K562 (cell line): ENCODE data around the gene DNAH3. TPM values are rescaled to one million over a fixed set of nuclear protein-coding genes. Genes with fewer than 3 reads are reported as not detected.

Experiments used
- BRD9 ChIP-seq: fragments of 450-650 bp; IDR thresholded peaks from 2 replicates; pipeline ENCODE4 v1.6.1; 2018; ENCODE audit warnings: low read depth; ENCODE audit not compliant: partially characterized antibody
- CBX8 ChIP-seq: fragments of 200-600 bp; sonication (generic); IDR thresholded peaks from 2 replicates; pipeline ENCODE4 v1.6.1; 2012; ENCODE audit warnings: borderline replicate concordance, mixed run types, low read depth, mild to moderate bottlenecking, moderate library complexity, mixed read lengths, low read length, control low read depth, inconsistent platforms; ENCODE audit not compliant: poor library complexity, severe bottlenecking; ENCODE audit errors: extremely low read depth
- CHAMP1 ChIP-seq: fragments of 450-650 bp; IDR thresholded peaks from 2 replicates; pipeline ENCODE4 v1.6.1; 2016; ENCODE audit warnings: mild to moderate bottlenecking
- DEAF1 ChIP-seq: fragments of 450-650 bp; formaldehyde crosslinking; IDR thresholded peaks from 2 replicates; pipeline ENCODE4 v1.4.0; 2020; ENCODE audit warnings: mild to moderate bottlenecking, moderate library complexity
- E4F1 ChIP-seq: fragments of 250-450 bp; sonication (Bioruptor Pico); IDR thresholded peaks from 2 replicates; pipeline ENCODE4 v1.5.0; 2021; ENCODE audit warnings: mild to moderate bottlenecking, borderline replicate concordance
- EP400 ChIP-seq: fragments of 450-650 bp; IDR thresholded peaks from 2 replicates; pipeline ENCODE4 v1.6.1; 2017; ENCODE audit warnings: antibody characterized with exemption, mild to moderate bottlenecking, moderate library complexity
- FOXK2 ChIP-seq, 2 experiments: fragments of 450-650 bp; IDR thresholded peaks in 1 of 2; conservative IDR thresholded peaks in 1 of 2; 2 replicates each; pipeline ENCODE4 v1.6.1; 2016; ENCODE audit warnings: low read depth in 2 of 2, mild to moderate bottlenecking in 1 of 2
- HDAC2 ChIP-seq: fragments of 450-650 bp; IDR thresholded peaks from 2 replicates; pipeline ENCODE4 v1.6.1; 2016; ENCODE audit warnings: mild to moderate bottlenecking
- MEIS2 ChIP-seq: fragments of 450-650 bp; IDR thresholded peaks from 2 replicates; pipeline ENCODE4 v1.6.1; 2014; ENCODE audit warnings: mild to moderate bottlenecking; ENCODE audit not compliant: partially characterized antibody
- NCOA6 ChIP-seq: fragments of 450-650 bp; IDR thresholded peaks from 2 replicates; pipeline ENCODE4 v1.6.1; 2017; ENCODE audit warnings: mild to moderate bottlenecking
- PHF20 ChIP-seq: fragments of 450-650 bp; IDR thresholded peaks from 2 replicates; pipeline ENCODE4 v1.6.1; 2018; ENCODE audit not compliant: partially characterized antibody
- RBM15 ChIP-seq: fragments of 200-400 bp; formaldehyde crosslinking; IDR thresholded peaks from 2 replicates; pipeline ENCODE4 v1.6.1; 2018; ENCODE audit warnings: mild to moderate bottlenecking, low read length, moderate library complexity; ENCODE audit not compliant: insufficient read depth
- RFX7 ChIP-seq: fragments of 250-450 bp; sonication (Bioruptor Pico); IDR thresholded peaks from 2 replicates; pipeline ENCODE4 v1.5.1; 2021; ENCODE audit warnings: mild to moderate bottlenecking
- RHOXF2B ChIP-seq: fragments of 250-450 bp; sonication (Bioruptor Pico); conservative IDR thresholded peaks from 2 replicates; pipeline ENCODE4 v1.5.1; 2021
- RNF2 ChIP-seq: sonication (generic); IDR thresholded peaks from 2 replicates; pipeline ENCODE4 v1.6.1; 2016
- SMARCA5 ChIP-seq: fragments of 450-650 bp; IDR thresholded peaks from 2 replicates; pipeline ENCODE4 v1.6.1; 2016
- TCFL5 ChIP-seq: fragments of 250-450 bp; sonication (Bioruptor Pico); conservative IDR thresholded peaks from 2 replicates; pipeline ENCODE4 v1.6.1; 2021; ENCODE audit warnings: mild to moderate bottlenecking, moderate library complexity, matching md5 sums
- TSC22D4 ChIP-seq: fragments of 450-650 bp; IDR thresholded peaks from 2 replicates; pipeline ENCODE4 v1.6.1; 2016; ENCODE audit warnings: missing genetic modification characterization, missing biosample characterization, control low read depth
- WHSC1 ChIP-seq: IDR thresholded peaks from one replicate; pipeline ENCODE4 v1.6.1; 2012; ENCODE audit warnings: low read length, control low read depth, inconsistent platforms
- YY1 ChIP-seq, 3 experiments: IDR thresholded peaks; 2 replicates each; pipeline ENCODE4 v1.6.1; 2011; ENCODE audit warnings: low read length in 2 of 3, mild to moderate bottlenecking in 2 of 3, moderate library complexity in 2 of 3, borderline replicate concordance in 1 of 3, control low read depth in 1 of 3, low read depth in 1 of 3; ENCODE audit not compliant: insufficient read depth in 3 of 3, insufficient replicate concordance in 2 of 3, control insufficient read depth in 1 of 3, insufficient read length in 1 of 3; ENCODE audit errors: extremely low read depth in 1 of 3
- ZNF143 ChIP-seq: sonication (generic); formaldehyde crosslinking; IDR thresholded peaks from 2 replicates; pipeline ENCODE4 v1.9.0; 2022; ENCODE audit warnings: mild to moderate bottlenecking, missing genetic modification reagents
- ZNF253 ChIP-seq: fragments of 250-450 bp; sonication (Bioruptor Pico); conservative IDR thresholded peaks from 2 replicates; pipeline ENCODE4 v1.6.1; 2021; ENCODE audit warnings: mild to moderate bottlenecking
- ZNF354B ChIP-seq: fragments of 250-450 bp; sonication (Bioruptor Pico); IDR thresholded peaks from 2 replicates; pipeline ENCODE4 v1.4.0; 2020
- polyA plus RNA-seq, 8 experiments: library from polyadenylated mRNA; depleted of rRNA in 4 of 8; stranded (reverse) in 5 of 8; unstranded in 3 of 8; fragments of >200 nt; fragmentation: Nextera tagmentation in 2 of 8; fragmentation: Illumina TruSeq in 1 of 8; extraction: Ambion mirVana in 2 of 8; extraction: Trizol in 1 of 8; gene quantifications; 2 replicates each; pipeline versions ENCODE4 v1.2.1 to v1.2.3, GENCODE V29; 2011 to 2014; ENCODE audit warnings: inconsistent platforms in 1 of 8, missing spikeins in 1 of 8
- total RNA-seq, 7 experiments: library from RNA; depleted of rRNA in 6 of 7; stranded (reverse); fragments of >200 nt in 6 of 7; fragmentation: Illumina TruSeq in 2 of 7; extraction: Trizol in 2 of 7; gene quantifications; 2 replicates each; pipeline versions ENCODE4 v1.2.1 to v1.2.3, GENCODE V29; 2011 to 2021; ENCODE audit warnings: low replicate concordance in 1 of 7

The DNAH3 gene
- total and polyA plus RNA-seq, 9 of the 15 experiments (the other 6 are each of a cell fraction or from before 2014, with no cell fraction given) = 0.32 to 0.84 (median 0.44) TPM

GRCh38 chr16:20918486-20919239 lies 232.0 kb downstream of the DNAH3 start (continued):
- TF ChIP-seq CHAMP1 = no peak
- TF ChIP-seq ZNF354B (CRISPR knock-in tag) = no peak
- no peak for TF ChIP-seq TCFL5 (CRISPR knock-in tag)
- TF ChIP-seq WHSC1 = no peak
- peak; percentile 54; the same call in 1 of the 2 replicates for TF ChIP-seq RNF2
- TF ChIP-seq NCOA6 = no peak
- no peak for TF ChIP-seq YY1 (IDR thresholded peaks at IDR 0.05; ENCODE audit: borderline replicate concordance in 1 of 3, control insufficient read depth in 1 of 3, extremely low read depth in 1 of 3, insufficient read depth in 3 of 3, insufficient read length in 1 of 3, insufficient replicate concordance in 2 of 3, low read depth in 1 of 3, low read length in 2 of 3)
- peak; percentile 99 for TF ChIP-seq EP400
- no peak for TF ChIP-seq SMARCA5
- TF ChIP-seq PHF20 = no peak
- TF ChIP-seq RBM15 = no peak
- no peak for TF ChIP-seq CBX8
- peak; percentile 90 for TF ChIP-seq HDAC2
- no peak for TF ChIP-seq RFX7 (CRISPR knock-in tag)
- peak; percentile 47 for TF ChIP-seq MEIS2
- 0 out of 4 replicates have a peak, but pooled peaks of 1 of the 2 experiments have one; percentile 48 for TF ChIP-seq FOXK2 (conservative IDR thresholded peaks at IDR 0.05 in 1 of 2, IDR thresholded peaks at IDR 0.05 in 1 of 2; ENCODE audit: low read depth in 2 of 2)
- TF ChIP-seq E4F1 (CRISPR knock-in tag) = no peak
- TF ChIP-seq ZNF143 (CRISPR knock-in tag) = no peak
- no peak for TF ChIP-seq RHOXF2B
- TF ChIP-seq DEAF1 (CRISPR knock-in tag) = no peak
- peak; percentile 76 for TF ChIP-seq BRD9
- TF ChIP-seq TSC22D4 = no peak
- no peak for TF ChIP-seq ZNF253 (CRISPR knock-in tag)
